Skeletal muscle cell (primary cell): ENCODE data around the gene SKAP1.
"Not testable (repeated sequence)": the region's sequence is repeated elsewhere in the genome, so short reads cannot be mapped to it uniquely, and the experiment has no call there.

Experiments
- DNase-seq: peaks from one replicate; pipeline ENCODE4 v3.0.0-alpha.2; 2010; ENCODE audit warnings: low read depth
- H3K4me3 ChIP-seq: 2 replicates; pipeline ENCODE4 v1.5.1; 2011; ENCODE audit warnings: low read depth, mild to moderate bottlenecking, control low read depth, low read length, moderate library complexity

The SKAP1 gene

GRCh38 chr17:48240122-48240521 is 189.9 kb downstream of the SKAP1 start:
- DNase-seq, result no peak
- H3K4me3 ChIP-seq, result no peak overlapping the region

- H3K4me3 ChIP-seq, result no peak overlapping the region
- no peak for DNase-seq
Observed at GRCh38 chr17:48239603-48239995, 190.4 kb downstream of the SKAP1 start.

DNA sequence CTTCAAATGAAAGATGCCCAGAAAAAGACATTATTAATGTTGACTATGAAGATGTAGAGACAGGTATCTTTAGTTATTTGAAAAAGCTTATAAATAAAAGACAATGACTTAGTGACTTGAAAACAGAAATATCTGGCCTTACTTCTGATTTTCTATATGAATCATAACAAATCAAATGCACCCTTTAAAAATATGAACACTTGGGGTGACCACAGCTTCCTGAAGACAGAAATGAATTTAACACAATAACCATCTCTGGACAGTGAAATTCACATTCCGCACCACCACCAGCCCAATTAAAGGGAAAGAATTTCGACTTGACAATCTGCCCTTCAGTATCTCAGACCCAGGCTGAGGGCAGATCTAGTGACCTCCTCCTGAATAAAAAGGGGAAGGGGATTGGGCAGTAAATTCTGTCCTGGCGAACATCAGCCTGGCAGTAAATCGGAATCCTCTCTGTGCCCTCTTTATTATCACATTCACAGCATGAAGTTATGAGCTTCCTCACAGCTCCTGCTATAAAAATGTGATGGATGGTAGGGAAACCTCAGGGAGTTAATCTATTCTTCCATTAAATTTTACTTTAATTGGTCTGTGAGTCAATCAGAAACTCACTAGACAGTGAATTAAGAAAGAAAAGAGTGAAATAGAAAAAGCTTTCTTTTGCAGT is 190.9 kb downstream of the SKAP1 start:
- DNase-seq, result no peak
- no peak overlapping the region for H3K4me3 ChIP-seq

GRCh38 chr17:48237456-48237855 is 192.6 kb downstream of the SKAP1 start:
- DNase-seq, result no peak
- H3K4me3 ChIP-seq, result no peak overlapping the region

DNA sequence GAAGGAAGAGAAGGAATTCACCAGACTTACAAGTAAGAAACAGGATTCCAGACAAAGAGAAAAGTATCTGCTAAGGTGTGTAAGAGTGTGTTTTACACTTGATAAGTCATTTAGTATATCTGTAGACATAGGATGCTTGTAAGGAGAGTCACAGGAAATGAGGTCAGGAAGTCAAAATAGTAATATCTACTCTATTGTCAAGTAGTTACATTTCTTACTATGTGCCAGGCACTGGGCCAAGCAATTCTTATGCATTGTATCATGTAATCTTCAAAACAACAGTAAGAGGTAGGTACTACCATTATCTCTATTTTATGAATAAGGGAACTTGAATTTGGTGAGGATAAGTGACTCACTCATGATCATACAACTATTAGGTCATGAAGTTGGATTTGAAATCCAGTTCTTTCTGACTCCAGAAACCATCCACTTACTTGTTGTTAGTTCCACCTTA is 193.3 kb downstream of the SKAP1 start:
- H3K4me3 ChIP-seq, result no peak overlapping the region
- no peak for DNase-seq

- DNase-seq, result no peak
Observed at GRCh38 chr17:48234922-48235321, 195.1 kb downstream of the SKAP1 start.

DNA sequence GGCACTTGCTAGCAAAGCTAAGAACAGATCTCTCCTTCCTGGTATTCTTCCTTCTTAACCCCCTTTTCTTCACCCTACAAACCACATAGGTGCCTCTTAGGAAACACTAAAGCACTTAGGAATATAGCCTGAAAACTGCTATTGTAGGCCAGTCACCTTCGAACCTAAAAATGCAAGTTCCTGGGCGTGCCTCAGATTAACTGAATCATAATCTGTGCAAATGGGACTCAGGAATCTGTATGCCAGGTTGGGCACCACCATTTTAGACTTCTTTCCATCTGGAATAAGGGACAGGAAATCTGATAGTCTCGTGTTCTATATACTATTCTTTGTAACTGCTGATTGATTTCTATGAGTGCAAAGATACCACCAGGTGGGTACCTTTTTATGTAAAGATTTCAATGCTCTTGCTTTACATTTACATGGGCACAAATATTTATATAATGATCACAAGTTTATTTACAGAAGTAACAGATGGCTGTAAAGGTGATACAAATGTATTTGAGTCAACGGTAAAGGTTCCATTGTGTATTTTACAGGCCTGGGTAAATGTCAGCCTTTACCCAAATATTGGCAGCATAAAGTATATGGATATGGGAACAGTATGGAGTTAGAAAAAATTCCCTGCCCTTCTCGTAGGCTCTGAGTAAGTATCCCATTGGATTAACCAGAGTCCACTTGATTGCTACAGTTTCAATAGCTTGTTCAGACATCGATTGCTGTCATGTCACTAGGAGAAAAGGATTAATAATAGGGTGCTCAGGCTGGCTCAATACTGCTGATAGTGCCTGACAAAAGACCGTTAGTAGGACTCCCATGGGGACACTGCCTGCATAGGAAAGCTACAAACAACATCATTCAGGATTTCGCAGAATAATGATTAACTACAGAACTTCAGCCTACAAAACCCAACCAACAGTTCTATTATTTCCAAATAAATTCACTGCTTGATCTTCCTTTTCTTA is 197.7 kb downstream of the SKAP1 start:
- no peak overlapping the region for H3K4me3 ChIP-seq
- no peak for DNase-seq

More at GRCh38 chr17:48234922-48235321, 195.1 kb downstream of the SKAP1 start:
- H3K4me3 ChIP-seq, result no peak overlapping the region

- H3K4me3 ChIP-seq, result no peak overlapping the region
- no peak for DNase-seq
Observed at GRCh38 chr17:48229936-48230335, 200.1 kb downstream of the SKAP1 start.

GRCh38 chr17:48228720-48229119 is 201.3 kb downstream of the SKAP1 start:
- no peak overlapping the region for H3K4me3 ChIP-seq
- DNase-seq, result no peak

DNA sequence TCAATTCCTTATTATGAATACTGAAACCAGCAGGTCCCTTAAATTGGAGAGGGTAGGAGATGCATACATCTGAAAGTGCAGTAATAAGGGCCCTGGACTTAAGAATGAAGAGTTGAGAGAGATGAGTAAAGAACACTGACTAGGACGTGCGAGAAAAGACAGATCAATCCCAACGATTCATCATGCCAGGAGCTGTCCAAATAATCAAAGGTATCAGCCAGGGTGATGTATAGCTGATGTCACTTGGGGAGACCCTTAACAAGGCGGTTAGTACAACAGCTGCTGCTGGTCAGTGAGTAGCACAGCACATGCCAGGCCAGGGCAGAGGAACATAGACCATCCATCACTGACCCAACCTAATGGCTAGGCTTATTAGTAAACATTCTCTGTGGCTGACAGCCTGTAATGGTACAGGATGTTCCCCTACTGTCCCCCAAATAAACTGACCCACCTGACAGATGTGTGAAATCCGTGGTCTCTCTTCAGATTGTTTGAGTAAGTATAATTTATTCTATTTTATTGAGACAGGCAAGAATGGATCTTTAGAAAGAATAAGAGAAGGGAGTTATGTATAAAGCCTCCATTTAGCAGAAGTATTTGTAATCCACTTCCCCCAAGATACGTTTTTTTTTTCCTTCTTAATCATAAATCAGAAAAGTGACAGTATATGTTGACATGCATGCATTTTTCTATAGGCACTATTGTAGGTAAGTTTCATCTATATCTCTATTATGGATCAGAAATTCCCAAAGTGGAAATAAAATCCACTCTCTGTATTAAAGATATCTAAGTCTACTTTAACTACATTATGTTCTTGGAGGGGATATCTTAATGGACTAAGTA is 204.1 kb downstream of the SKAP1 start:
- no peak for DNase-seq
- no peak overlapping the region for H3K4me3 ChIP-seq

DNA sequence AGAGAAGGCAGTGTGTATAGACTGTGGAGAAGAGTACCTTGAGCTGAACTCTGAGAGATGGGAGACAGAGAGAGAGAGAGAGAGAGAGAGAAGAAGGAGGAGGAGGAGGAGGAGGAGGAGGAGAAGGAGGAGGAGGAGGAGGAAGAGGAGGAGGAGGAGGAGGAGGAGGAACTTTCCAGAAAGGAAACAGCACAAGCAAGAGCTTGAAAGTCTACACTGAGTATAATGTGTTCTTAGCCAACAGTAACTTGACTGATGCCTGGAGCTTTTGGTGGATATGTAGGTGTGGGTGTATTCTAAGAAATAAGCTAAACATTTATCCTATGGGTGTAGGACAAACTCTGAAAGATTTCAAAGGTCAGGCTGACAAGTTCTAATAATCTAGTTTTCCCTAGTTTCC is 206.1 kb downstream of the SKAP1 start:
- no peak overlapping the region for H3K4me3 ChIP-seq
- no peak for DNase-seq

DNA sequence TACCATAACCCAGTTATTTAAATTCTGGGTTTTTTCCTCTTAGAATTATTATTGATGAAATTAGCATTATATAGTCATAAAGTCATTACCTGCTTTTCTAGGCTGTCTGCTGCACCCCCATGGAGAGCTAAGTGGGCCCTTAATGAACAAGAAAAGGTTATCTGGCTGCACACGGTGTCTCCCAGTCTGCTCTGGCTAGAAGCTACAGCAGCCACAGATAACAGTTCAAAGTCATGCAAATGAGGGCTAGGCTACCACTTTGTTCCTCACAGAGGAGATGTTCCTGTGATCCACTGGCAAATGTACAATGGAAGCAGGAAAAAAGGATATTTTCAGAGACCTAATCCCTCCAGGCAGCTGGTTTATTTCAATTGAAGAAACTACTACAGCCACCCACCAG is 210.4 kb downstream of the SKAP1 start:
- H3K4me3 ChIP-seq, result no peak overlapping the region
- DNase-seq, result no peak

GRCh38 chr17:48215583-48216139 is 214.4 kb downstream of the SKAP1 start:
- no peak for DNase-seq
- no peak overlapping the region for H3K4me3 ChIP-seq

DNA sequence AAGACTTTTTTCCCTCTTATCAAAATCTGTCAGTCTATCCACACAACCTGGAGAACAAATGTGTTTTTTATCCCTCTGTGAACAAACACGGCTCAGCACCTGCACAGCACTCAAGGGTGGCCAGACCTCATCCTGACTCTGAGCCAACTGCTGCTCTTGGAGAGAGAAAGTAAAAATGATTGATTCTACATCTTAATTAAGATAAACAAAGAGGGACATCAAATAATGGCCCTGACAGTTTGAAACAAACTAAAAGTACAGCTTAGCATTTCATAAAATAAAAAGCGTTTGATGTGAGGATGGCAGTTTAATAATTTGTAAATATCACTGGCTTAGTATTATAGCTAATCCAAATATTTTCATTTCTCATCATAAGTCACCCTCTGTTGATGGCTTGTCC is 216.2 kb downstream of the SKAP1 start:
- no peak overlapping the region for H3K4me3 ChIP-seq
- DNase-seq, result no peak

DNA sequence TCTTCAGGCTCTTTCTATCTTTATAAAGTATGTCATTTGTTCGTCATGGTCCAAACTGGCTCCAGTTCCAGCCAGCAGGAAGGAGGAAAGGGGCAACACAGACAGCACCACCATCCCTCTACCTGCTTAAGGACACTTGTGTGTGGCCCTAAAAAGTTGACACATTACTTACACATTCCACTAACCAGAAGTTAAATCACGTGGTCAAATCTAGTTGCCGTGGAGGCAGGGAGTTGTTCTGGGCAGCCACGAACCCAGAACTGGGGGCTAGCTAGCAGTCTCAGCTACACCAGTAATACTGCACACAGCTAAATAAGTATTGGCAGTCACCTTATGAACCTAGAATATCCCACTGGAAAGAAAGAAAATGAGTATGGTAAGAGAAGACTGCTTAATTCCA is 218.2 kb downstream of the SKAP1 start:
- DNase-seq, result no peak
- no peak overlapping the region for H3K4me3 ChIP-seq

DNA sequence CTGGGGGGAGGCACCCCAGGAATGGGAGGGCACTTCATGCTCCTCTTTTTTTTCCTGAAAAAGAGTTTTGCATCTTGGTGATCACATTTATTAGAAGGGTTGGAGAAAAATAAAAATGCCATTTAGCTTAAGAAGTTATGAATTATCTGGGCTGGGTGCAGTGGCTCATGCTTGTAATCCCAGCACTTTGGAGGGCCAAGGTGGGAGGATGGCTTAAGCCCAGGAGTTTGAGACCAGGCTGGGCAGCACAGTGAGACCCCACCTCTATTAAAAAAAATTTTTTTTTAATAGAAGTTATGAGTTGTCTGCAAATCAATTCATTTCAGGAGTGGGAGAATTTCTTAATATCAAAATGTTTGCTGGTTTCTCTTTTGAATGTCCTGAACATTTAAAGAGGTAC is 219.0 kb downstream of the SKAP1 start:
- no peak for DNase-seq
- H3K4me3 ChIP-seq, result no peak overlapping the region

- DNase-seq, result no peak
- no peak overlapping the region for H3K4me3 ChIP-seq
Observed at GRCh38 chr17:48209973-48210372, 220.0 kb downstream of the SKAP1 start.

GRCh38 chr17:48207776-48208544 is 222.1 kb downstream of the SKAP1 start:
- DNase-seq, result no peak
- H3K4me3 ChIP-seq, result no peak overlapping the region

DNA sequence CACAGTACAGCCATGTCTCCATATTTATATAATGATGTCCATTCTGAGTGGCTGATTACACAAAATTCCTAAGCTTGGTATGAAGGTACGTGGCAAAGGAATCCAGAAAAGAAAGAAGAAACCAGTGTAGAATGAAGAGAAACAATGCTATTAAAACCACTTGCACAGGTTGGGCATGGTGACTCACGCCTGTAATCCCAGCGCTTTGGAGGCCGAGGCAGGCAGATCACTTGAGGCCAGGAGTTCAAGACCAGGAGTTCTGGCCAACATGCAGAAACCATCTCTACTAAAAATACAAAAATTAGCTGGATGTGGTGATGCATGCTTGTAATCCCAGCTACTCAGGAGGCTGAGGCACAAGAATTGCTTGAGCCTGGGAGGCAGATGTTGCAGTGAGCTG is 223.0 kb downstream of the SKAP1 start:
- DNase-seq, H3K4me3 ChIP-seq: not testable (repeated sequence)
